Measurements from ENCODE around the gene NBEAL2. TPM values are rescaled to one million over a fixed set of nuclear protein-coding genes. Genes with fewer than 3 reads are reported as not detected.

Gene NBEAL2
- total and polyA plus RNA-seq, 2 of the 8 experiments (the other 6 are each of a cell fraction or from before 2014, with no cell fraction given), result 27.3 to 46.9 TPM

GRCh38 chr3:47024932-47025331 lies 45.5 kb downstream of the NBEAL2 start:
- Histone ChIP-seq H3K4ac (replicated peaks; ENCODE audit: insufficient read length, low read depth, low read length) (no peak overlapping the region), H3K23me2 (ENCODE audit: low read depth, low read length) (no peaks in the 10 kb centered on the region), H3K79me2 (ENCODE audit: control insufficient read depth in 1 of 2, insufficient read depth in 2 of 2, low read length in 2 of 2) (peaks cover 0 to 8% of the 10 kb centered on the region in 2 experiments; a peak in 2 of 4 replicates), H2AK5ac (ENCODE audit: low read depth, low read length) (no peak overlapping the region), H3K4me3 (ENCODE audit: extremely low read depth in 1 of 4, insufficient read depth in 2 of 4, low read depth in 3 of 4, low read length in 4 of 4) (no peak overlapping the region), H3K79me1 (ENCODE audit: low read depth, low read length) (no peaks in the 10 kb centered on the region), H3K27me3 (replicated peaks in 1 of 4; ENCODE audit: control insufficient read depth in 3 of 4, extremely low read depth in 1 of 4, insufficient read depth in 3 of 4, low read length in 3 of 4) (no peaks in the 10 kb centered on the region), H3K9ac (replicated peaks in 1 of 4; ENCODE audit: extremely low read depth in 1 of 4, low read depth in 3 of 4, low read length in 3 of 4) (no peak overlapping the region), H2BK5ac (ENCODE audit: low read depth, low read length) (no peak overlapping the region), H2BK15ac (ENCODE audit: low read length) (no peak overlapping the region), H3K36me3 (ENCODE audit: control insufficient read depth in 2 of 4, insufficient read depth in 4 of 4, low read length in 3 of 4) (peaks cover 0 to 3% (median 0%) of the 10 kb centered on the region in 4 experiments; a peak in 1 of 8 replicates), H3K56ac (replicated peaks; ENCODE audit: insufficient read length, low read depth, low read length) (no peak overlapping the region), H3K4me1 (replicated peaks in 1 of 4; ENCODE audit: control insufficient read depth in 3 of 4, insufficient read depth in 4 of 4, low read length in 3 of 4) (peaks cover 0 to 2% (median under 1%) of the 10 kb centered on the region in 4 experiments; a peak in 2 of 7 replicates), H3K9me3 (ENCODE audit: insufficient read depth in 2 of 2, low read depth in 1 of 2, low read length in 1 of 2) (no peaks in the 10 kb centered on the region), H3K27ac (ENCODE audit: low read depth, low read length) (no peak overlapping the region), H2BK12ac (ENCODE audit: low read depth, low read length) (no peak overlapping the region), H4K20me1 (replicated peaks in 1 of 2; ENCODE audit: control insufficient read depth in 1 of 2, insufficient read depth in 2 of 2, low read length in 2 of 2) (no peaks in the 10 kb centered on the region), H3K23ac (ENCODE audit: insufficient read length) (no peak overlapping the region), H3K18ac (ENCODE audit: extremely low read depth, low read length) (no peak overlapping the region), H4K8ac (ENCODE audit: extremely low read depth, insufficient read depth, low read length) (no peak overlapping the region), H4K5ac (ENCODE audit: insufficient read length, low read depth, low read length) (no peak overlapping the region), H3K4me2 (ENCODE audit: insufficient read depth in 1 of 2, low read depth in 2 of 2, low read length in 2 of 2) (no peak overlapping the region), H2BK120ac (replicated peaks; ENCODE audit: low read depth, low read length) (no peak overlapping the region), H3K14ac (ENCODE audit: insufficient read length) (no peak overlapping the region), H4K91ac (replicated peaks; ENCODE audit: insufficient read length, low read length) (no peak overlapping the region), H2BK20ac (ENCODE audit: low read length) (no peak overlapping the region), H2AFZ (ENCODE audit: low read length) (no peak overlapping the region)
- ChIA-PET CTCF (ENCODE audit: partially characterized antibody) (interaction anchor here (1.3 kb wide), 1 partner anchor 334 kb away, joined by 4 read pairs; no protein-coding TSS in a partner anchor), POLR2A (ENCODE audit: partially characterized antibody) (interaction anchor here (1.0 kb wide), 1 partner anchor 9 kb away, joined by 3 read pairs; no protein-coding TSS in a partner anchor)
- DNase-seq (ENCODE audit: low read depth in 1 of 2, low spot score in 2 of 2) (no peak), FAIRE-seq (no peak)
- TF ChIP-seq RAD21 (IDR thresholded peaks at IDR 0.05 in 1 of 2, conservative IDR thresholded peaks at IDR 0.05 in 1 of 2; ENCODE audit: low read depth in 2 of 2, low read length in 2 of 2) (peak; percentile 48 to 55), TAF7 (optimal IDR thresholded peaks at IDR 0.05; ENCODE audit: borderline replicate concordance, low read depth, low read length) (no peak), RNF2 (IDR thresholded peaks at IDR 0.05; ENCODE audit: borderline replicate concordance, low read depth, low read length, missing control alignments, poor library complexity, severe bottlenecking) (no peak), NANOG (IDR thresholded peaks at IDR 0.05; ENCODE audit: insufficient read depth, low read depth, low read length, poor library complexity, severe bottlenecking) (no peak), SP4 (IDR thresholded peaks at IDR 0.05; ENCODE audit: low read length) (no peak), HDAC6 (IDR thresholded peaks at IDR 0.05; ENCODE audit: low read depth, low read length) (no peak), RFX5 (IDR thresholded peaks at IDR 0.05; ENCODE audit: borderline replicate concordance, low read depth, low read length) (no peak), HDAC2 (IDR thresholded peaks at IDR 0.05; ENCODE audit: borderline replicate concordance in 1 of 2, low read depth in 2 of 2, low read length in 2 of 2) (no peak), JUN (IDR thresholded peaks at IDR 0.05; ENCODE audit: low read depth, low read length) (no peak)
- TF ChIP-seq, protein P1, sequence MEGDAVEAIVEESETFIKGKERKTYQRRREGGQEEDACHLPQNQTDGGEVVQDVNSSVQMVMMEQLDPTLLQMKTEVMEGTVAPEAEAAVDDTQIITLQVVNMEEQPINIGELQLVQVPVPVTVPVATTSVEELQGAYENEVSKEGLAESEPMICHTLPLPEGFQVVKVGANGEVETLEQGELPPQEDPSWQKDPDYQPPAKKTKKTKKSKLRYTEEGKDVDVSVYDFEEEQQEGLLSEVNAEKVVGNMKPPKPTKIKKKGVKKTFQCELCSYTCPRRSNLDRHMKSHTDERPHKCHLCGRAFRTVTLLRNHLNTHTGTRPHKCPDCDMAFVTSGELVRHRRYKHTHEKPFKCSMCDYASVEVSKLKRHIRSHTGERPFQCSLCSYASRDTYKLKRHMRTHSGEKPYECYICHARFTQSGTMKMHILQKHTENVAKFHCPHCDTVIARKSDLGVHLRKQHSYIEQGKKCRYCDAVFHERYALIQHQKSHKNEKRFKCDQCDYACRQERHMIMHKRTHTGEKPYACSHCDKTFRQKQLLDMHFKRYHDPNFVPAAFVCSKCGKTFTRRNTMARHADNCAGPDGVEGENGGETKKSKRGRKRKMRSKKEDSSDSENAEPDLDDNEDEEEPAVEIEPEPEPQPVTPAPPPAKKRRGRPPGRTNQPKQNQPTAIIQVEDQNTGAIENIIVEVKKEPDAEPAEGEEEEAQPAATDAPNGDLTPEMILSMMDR (IDR thresholded peaks at IDR 0.05; ENCODE audit: control extremely low read depth in 1 of 3, insufficient read depth in 1 of 3, low read depth in 1 of 3, low read length in 3 of 3), result peak in 1 of 3 experiments; percentile 21; a peak in 1 of 4 replicates
